ENCODE measurements around the gene AGPAT4.

The AGPAT4 gene

GRCh38 chr6:161279677-161280415, 6.0 kb upstream of the AGPAT4 start:
- no peak for DNase-seq

DNA sequence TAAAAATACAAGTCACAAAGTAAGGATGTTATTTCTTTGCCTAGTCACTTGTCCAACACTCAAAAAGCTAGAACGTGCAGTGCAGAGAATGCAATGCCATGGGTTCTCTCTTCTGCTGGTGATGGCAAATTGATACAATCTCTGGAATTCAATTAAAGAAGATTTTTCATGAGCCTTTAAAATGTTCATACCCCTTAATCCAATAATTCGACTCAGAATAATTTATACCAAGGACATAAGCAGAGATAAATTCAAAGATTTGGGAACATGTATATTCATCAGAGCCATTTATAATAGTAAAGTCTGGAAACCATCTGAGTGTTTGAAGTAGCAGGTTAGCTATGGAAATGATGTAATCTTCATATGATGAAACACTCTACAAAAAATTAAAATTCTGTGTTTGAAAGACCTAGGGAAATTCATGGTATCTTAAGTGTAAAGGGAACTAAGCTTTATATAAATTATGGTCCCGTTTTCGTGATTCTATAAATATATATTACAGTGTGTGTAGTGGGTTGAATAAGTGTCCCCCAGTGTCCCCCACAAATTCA, 2.8 kb upstream of the AGPAT4 start:
- no peak for DNase-seq

DNA sequence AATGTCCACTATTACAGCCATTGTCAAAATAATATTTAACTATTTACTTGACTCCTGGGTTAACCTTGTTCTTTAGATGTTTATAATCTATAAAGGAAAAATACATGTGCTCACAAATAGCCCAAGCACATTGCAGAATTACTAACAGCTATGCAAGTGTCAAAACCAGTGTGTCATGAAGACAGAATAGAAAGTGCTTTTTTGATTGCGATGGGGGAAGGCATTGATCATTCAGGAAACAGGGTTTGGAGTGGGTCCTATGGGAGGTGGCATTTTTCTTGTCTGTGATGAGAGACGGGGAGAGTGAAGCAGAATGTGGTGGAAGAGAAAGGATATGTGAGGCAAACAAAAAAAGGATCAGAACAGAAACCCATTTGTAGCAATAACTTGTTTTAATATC, 1.0 kb upstream of the AGPAT4 start:
- DNase-seq = no peak

DNA sequence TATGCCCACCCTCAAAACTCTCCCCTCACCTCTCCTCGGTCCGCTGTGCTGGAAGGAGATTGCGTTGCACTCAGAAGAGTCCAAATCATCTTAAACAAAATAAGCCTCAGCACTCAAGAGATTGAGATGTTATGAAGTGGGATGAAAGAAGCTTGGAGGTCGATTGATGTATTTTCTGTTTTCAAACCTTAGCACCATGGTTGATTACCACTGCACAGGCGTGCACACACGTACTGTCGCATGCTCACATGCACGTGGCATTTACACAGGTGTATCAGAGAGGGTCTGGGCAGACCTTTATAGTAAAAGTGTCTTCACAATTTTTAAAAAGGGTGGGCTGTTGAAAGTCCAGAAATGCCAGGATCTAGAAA, 612 bp upstream of the AGPAT4 start:
- no peak for DNase-seq

DNA sequence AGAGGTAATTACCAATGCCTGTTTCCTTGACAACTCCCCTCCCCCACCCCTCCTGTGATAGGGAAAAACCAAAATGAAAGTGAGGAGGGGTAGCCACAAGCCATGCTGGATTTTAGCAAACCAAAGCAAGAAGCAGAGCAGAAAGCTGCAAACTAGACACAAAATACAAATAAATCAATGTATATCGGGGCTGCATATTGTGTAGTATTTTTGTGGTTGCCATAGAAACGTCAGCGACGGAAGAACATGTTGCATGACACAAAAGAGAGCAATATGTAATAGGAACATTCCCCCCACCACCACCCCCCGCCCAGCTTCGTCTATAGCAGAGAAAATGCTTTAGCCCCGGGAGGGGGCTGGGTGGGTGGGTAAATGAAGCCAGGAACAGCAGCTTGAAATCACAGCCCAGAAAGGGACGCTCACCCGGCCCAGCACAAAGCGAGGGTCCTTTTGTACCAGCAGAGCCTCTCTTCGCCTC, 548 bp downstream of the AGPAT4 start:
- peak; percentile 46 to 48 for DNase-seq

DNA sequence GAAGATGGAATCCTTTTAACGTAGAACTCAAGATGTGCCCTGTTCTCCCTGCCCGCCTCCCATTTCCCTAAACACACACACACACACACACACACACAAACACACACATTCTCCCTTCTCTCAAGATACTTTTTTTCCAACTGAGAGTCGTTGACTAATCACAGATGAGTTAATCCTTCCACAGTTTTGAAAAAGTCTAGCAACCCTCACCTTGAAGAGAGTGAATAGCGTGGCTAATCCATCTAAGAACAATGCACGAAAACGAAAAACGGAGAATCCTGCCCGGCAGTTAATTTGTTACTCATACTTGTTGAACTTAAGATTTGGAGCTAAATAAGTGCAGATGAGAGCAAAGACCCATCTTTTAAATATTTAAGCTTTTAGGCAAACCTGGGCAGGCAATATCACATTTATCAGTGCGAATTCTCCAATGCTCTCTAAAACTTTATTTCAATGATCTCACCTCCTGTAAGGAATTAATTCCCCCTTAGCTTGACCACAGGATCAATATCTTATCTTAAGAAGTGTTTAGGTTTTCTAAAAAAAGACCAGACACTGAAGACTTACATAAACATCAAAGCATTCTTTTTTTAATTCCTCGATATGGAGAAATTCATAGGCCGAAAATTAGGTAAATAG, 1.1 kb downstream of the AGPAT4 start:
- DNase-seq = no peak

GRCh38 chr6:161271343-161272030, 2.4 kb downstream of the AGPAT4 start:
- no peak for DNase-seq

GRCh38 chr6:161270116-161270515, 3.7 kb downstream of the AGPAT4 start:
- no peak for DNase-seq

DNA sequence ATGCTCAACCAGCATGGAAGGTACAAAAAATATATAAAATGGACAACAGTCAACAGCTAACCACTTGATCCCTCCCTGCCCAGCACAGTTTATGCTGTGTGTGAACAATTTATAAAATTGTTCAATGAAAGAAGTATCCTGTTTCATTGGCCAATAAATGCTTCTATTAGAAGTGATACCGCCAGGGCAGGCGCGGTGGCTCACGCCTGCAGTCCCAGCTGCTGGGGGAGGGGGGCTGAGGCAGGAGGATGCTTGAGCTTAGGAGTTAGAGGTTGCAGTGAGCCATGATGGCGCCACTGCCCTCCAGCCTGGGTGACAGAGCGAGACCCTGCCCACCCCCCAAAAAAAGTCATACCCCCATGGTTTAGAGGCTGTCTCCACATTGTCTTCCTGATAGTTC, 4.6 kb downstream of the AGPAT4 start:
- DNase-seq = no peak

DNA sequence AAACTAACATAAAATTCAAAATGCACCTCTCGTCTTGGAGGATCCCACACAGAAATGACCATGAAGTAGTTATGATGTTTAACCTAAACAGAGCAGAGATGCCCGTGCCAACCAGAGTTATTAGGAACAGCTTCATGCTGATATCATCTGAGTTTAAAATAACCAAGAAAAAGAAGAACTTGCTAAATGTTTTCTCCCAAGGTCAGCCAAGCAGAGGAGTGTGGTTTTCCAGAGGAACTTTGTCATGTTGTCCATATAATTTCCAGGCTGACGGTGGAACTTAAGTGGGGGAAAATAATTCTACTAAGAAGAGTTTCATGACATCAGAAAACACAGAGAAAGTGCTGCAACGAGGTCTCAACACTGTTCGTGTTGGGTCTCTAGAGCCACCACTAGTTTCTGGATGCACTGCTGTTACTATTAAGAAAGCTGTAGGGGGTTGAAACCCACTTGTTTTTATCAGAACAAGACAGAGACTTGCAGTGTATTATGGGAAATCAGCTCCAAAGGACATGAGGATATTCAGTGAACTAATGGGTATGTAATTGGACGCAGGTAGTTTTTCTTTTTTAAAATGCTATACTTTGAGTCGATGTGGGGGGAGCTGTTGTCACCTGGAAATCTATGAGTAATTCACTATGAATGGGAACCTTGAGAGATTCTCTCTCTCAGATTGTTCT, 5.2 kb downstream of the AGPAT4 start:
- no peak for DNase-seq

DNA sequence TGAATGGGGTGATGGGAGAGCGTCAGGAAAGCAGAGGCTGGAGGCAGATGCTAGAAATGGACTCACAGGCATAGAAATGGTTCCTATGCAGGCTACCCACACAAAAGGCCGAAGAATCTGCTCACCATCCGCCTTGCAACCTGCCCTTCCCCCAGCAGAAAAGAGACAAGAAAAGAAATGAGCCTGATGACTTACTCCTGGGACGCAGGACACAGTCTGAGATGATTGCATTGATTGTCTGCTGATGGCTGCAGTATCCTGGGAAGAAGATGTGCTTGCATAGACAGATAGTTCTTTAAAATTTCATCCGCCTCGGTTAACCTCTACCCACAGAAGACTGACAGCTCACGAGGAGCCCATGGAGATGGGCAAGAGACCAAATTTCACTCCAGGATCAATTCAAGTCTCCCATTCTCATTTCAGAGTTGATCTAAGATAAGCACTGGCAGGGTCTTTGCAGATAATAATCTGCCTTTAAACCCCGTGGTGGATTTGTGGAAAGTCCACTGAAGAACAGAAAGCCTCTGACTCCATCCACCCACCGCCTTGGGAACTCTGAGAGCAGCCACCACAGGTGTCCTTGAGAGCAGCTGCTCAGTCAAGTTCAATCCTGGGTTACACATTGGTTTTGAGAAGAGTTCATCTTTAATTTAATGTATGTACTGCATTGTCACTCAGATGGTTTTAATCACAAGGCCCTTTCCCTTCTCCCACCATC, 7.2 kb downstream of the AGPAT4 start:
- DNase-seq = no peak

- no peak for DNase-seq
Observed at GRCh38 chr6:161265975-161266374, 7.9 kb downstream of the AGPAT4 start.

- no peak for DNase-seq
Observed at GRCh38 chr6:161265554-161265953, 8.3 kb downstream of the AGPAT4 start.

GRCh38 chr6:161264181-161264580, 9.7 kb downstream of the AGPAT4 start:
- no peak for DNase-seq

GRCh38 chr6:161261816-161262215, 12.0 kb downstream of the AGPAT4 start:
- no peak for DNase-seq

DNA sequence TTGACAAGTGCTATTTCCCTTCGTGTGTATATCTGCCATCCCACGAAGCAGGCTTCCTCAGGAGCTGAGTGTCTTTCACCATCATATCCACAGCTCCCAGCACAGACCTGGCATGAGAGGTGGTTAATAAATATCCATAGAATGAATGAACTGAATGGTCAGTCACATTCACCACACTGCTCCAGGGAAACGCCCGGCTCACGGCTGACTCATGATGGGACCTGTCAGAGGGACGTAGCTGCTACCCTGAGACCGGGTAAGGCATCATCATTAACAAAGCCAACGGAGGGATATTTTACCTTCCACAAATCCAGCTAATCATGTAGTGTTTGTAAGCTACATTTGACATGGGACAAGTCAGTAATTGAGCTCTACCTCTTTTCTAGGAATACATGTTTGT, 12.5 kb downstream of the AGPAT4 start:
- DNase-seq = no peak

GRCh38 chr6:161259302-161259701, 14.6 kb downstream of the AGPAT4 start:
- no peak for DNase-seq

DNA sequence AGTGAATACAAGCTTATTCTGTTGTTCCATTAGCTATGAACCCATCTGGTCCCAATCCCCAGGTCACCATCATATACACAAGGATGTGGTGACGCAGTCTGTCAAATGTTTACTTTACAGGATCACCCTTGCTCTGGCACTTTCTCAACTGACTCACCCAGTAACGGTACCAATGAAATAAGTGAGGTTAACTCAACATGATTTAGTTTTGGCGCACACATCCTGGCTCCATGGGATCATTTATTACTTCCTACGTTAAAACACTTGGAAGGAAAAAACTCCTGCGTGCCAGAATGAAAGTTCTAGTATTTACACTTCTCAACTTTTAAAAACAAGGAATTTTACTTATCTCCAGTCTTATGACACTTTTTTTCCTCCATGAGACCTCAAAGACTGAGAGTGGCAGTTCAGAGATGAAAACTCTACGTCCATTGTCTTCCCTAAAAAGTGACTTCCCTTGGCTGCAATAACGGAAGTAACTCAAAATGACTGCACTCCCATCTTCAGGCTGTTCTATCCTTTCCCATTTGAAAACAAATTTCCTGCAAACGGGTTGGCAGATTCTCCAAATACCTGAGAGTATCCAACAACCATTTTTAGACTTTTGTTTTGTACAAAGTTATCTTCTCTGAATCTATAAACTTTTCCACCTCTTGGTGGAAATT, 15.9 kb downstream of the AGPAT4 start:
- DNase-seq = no peak

GRCh38 chr6:161256407-161256806, 17.5 kb downstream of the AGPAT4 start:
- no peak for DNase-seq

GRCh38 chr6:161255518-161255917, 18.3 kb downstream of the AGPAT4 start:
- DNase-seq = no peak

- DNase-seq = no peak
Observed at GRCh38 chr6:161254464-161255253, 19.2 kb downstream of the AGPAT4 start.
